ENCODE measurements around the gene PRDM8.

PRDM8 gene

GRCh38 chr4:80199947-80200346 is 2.6 kb downstream of the PRDM8 start:
- in situ Hi-C loops (cut with MboI; ENCODE audit: low sequenced_read_pairs): loop anchor here (25.0 kb wide), 1 partner anchor 1263 kb away; the partner anchor contains the start of gene PAQR3

GRCh38 chr4:80201252-80202151 is 4.2 kb downstream of the PRDM8 start:
- in situ Hi-C loops (cut with MboI; ENCODE audit: low sequenced_read_pairs): loop anchor here (25.0 kb wide), 1 partner anchor 1264 kb away; the partner anchor contains the start of gene PAQR3

GRCh38 chr4:80202190-80202711 is 4.9 kb downstream of the PRDM8 start:
- in situ Hi-C loops (cut with MboI; ENCODE audit: low sequenced_read_pairs): loop anchor here (25.0 kb wide), 1 partner anchor 1265 kb away; the partner anchor contains the start of gene PAQR3

- in situ Hi-C loops (cut with MboI; ENCODE audit: low sequenced_read_pairs): loop anchor here (25.0 kb wide), 1 partner anchor 1266 kb away; the partner anchor contains the start of gene PAQR3
Observed at GRCh38 chr4:80202741-80203553, 5.6 kb downstream of the PRDM8 start.

GRCh38 chr4:80204433-80205011 is 7.2 kb downstream of the PRDM8 start:
- in situ Hi-C loops (cut with MboI; ENCODE audit: low sequenced_read_pairs): loop anchor here (25.0 kb wide), 1 partner anchor 1267 kb away; the partner anchor contains the start of gene PAQR3

- in situ Hi-C loops (cut with MboI; ENCODE audit: low sequenced_read_pairs): loop anchor here (25.0 kb wide), 1 partner anchor 1269 kb away; the partner anchor contains the start of gene PAQR3
Observed at GRCh38 chr4:80206111-80206510, 8.8 kb downstream of the PRDM8 start.

- in situ Hi-C loops (cut with MboI; ENCODE audit: low sequenced_read_pairs): loop anchor here (25.0 kb wide), 1 partner anchor 1269 kb away; the partner anchor contains the start of gene PAQR3
Observed at GRCh38 chr4:80206521-80207171, 9.3 kb downstream of the PRDM8 start.

- in situ Hi-C loops (cut with MboI; ENCODE audit: low sequenced_read_pairs): loop anchor here (25.0 kb wide), 1 partner anchor 1270 kb away; the partner anchor contains the start of gene PAQR3
Observed at GRCh38 chr4:80207172-80207583, 9.9 kb downstream of the PRDM8 start.

- in situ Hi-C loops (cut with MboI; ENCODE audit: low sequenced_read_pairs): loop anchor here (25.0 kb wide), 1 partner anchor 1270 kb away; the partner anchor contains the start of gene PAQR3
Observed at GRCh38 chr4:80207664-80208063, 10.4 kb downstream of the PRDM8 start.

GRCh38 chr4:80208610-80209339 is 11.5 kb downstream of the PRDM8 start:
- in situ Hi-C loops (cut with MboI; ENCODE audit: low sequenced_read_pairs): loop anchor here (25.0 kb wide), 1 partner anchor 1271 kb away; the partner anchor contains the start of gene PAQR3

GRCh38 chr4:80209340-80209701 is 12.0 kb downstream of the PRDM8 start:
- in situ Hi-C loops (cut with MboI; ENCODE audit: low sequenced_read_pairs): loop anchor here (25.0 kb wide), 1 partner anchor 1272 kb away; the partner anchor contains the start of gene PAQR3

GRCh38 chr4:80210549-80210948 is 13.2 kb downstream of the PRDM8 start:
- in situ Hi-C loops (cut with MboI; ENCODE audit: low sequenced_read_pairs): loop anchor here (25.0 kb wide), 1 partner anchor 1273 kb away; the partner anchor contains the start of gene PAQR3

GRCh38 chr4:80213117-80213815 is 16.0 kb downstream of the PRDM8 start:
- in situ Hi-C loops (cut with MboI; ENCODE audit: low sequenced_read_pairs): loop anchor here (25.0 kb wide), 1 partner anchor 1276 kb away; the partner anchor contains the start of gene PAQR3

GRCh38 chr4:80215449-80216052 is 18.2 kb downstream of the PRDM8 start:
- in situ Hi-C loops (cut with MboI; ENCODE audit: low sequenced_read_pairs): loop anchor here (25.0 kb wide), 1 partner anchor 1278 kb away; the partner anchor contains the start of gene PAQR3

- in situ Hi-C loops (cut with MboI; ENCODE audit: low sequenced_read_pairs): loop anchor here (25.0 kb wide), 1 partner anchor 1279 kb away; the partner anchor contains the start of gene PAQR3
Observed at GRCh38 chr4:80216100-80216761, 18.9 kb downstream of the PRDM8 start.

GRCh38 chr4:80219301-80220025 is 22.2 kb downstream of the PRDM8 start:
- in situ Hi-C loops (cut with MboI; ENCODE audit: low sequenced_read_pairs): loop anchor here (25.0 kb wide), 1 partner anchor 1282 kb away; the partner anchor contains the start of gene PAQR3

All from HL-60/S4 treated with retinoic acid at 250 ng/mL for 4 days and 3 days (cell line).